Left ventricle myocardium inferior (tissue), 1 donor: ENCODE data around the gene SIT1. TPM values are rescaled to one million over a fixed set of nuclear protein-coding genes. Genes with fewer than 3 reads are reported as not detected.
A peak's percentile ranks its signal among the peaks of the same experiment; 100 is the strongest.

ENCODE experiments used
- DNase-seq: peaks from one replicate; pipeline ENCODE4 v3.0.0-alpha.2; 2020
- H3K27ac ChIP-seq: fragments of 200-600 bp; replicated peaks from 2 replicates; pipeline ENCODE4 v1.8.0; 2021
- H3K27me3 ChIP-seq: fragments of 200-600 bp; 2 replicates; pipeline ENCODE4 v1.8.0; 2021; ENCODE audit warnings: low read depth
- H3K36me3 ChIP-seq: fragments of 200-600 bp; 2 replicates; pipeline ENCODE4 v1.8.0; 2021
- H3K4me1 ChIP-seq: fragments of 200-600 bp; 2 replicates; pipeline ENCODE4 v1.8.0; 2021
- H3K4me3 ChIP-seq: fragments of 200-600 bp; 2 replicates; pipeline ENCODE4 v1.8.0; 2021; ENCODE audit warnings: mild to moderate bottlenecking, moderate library complexity
- H3K9me3 ChIP-seq: fragments of 200-600 bp; replicated peaks from 2 replicates; pipeline ENCODE4 v1.8.0; 2021
- intact Hi-C: fragments of 100-400 bp; cut with micrococcal nuclease; formaldehyde crosslinking; loops from one replicate; pipeline ENCODE4 v1.11.0; 2022
- total RNA-seq: library from RNA; stranded (reverse); fragmentation: NEBNext Ultra II Directional; extraction: Animal tissue kit (Norgen Biotek cat#: 25700); gene quantifications from one replicate; pipeline ENCODE4 v1.2.1, GENCODE V29; 2021
- TF ChIP-seq, protein P1 (sequence below): fragments of 200-600 bp; IDR thresholded peaks from 2 replicates; pipeline ENCODE4 v1.8.0; 2021; ENCODE audit warnings: antibody characterized with exemption, mild to moderate bottlenecking, borderline replicate concordance
- donor health status: DM: no; HTN: yes; CAD: no; lungs with severe emphysema.

SIT1 gene
- total RNA-seq, 1 donor from 2014 or later = not detected

DNA sequence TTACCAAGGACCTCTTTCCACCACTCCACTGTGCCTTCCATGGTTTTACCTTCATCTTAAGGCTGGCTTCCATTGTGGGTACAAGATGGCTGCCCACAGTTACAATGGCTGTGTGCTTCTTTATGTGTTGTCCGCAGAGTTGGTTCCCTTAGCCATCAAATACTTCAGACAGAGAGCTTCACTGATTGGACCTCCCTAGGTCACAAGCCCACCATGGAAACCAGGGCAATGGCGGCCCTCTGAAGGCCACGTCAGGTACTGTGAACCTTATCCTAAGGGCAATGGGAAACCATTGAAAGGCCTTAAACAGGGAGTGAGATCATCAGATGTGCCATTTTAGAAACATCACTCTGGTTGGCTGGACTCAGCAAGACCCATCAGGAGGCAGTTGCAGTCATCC, 17.2 kb upstream of the SIT1 start:
- intact Hi-C loops = no loop called here
- H3K27ac ChIP-seq = no peak overlapping the region
- no peak overlapping the region for H3K4me3 ChIP-seq
- no peaks in the 10 kb centered on the region for H3K36me3 ChIP-seq
- no peaks in the 10 kb centered on the region for H3K9me3 ChIP-seq
- DNase-seq = no peak
- peaks cover 20% of the 10 kb centered on the region for H3K4me1 ChIP-seq
- TF ChIP-seq, protein P1, sequence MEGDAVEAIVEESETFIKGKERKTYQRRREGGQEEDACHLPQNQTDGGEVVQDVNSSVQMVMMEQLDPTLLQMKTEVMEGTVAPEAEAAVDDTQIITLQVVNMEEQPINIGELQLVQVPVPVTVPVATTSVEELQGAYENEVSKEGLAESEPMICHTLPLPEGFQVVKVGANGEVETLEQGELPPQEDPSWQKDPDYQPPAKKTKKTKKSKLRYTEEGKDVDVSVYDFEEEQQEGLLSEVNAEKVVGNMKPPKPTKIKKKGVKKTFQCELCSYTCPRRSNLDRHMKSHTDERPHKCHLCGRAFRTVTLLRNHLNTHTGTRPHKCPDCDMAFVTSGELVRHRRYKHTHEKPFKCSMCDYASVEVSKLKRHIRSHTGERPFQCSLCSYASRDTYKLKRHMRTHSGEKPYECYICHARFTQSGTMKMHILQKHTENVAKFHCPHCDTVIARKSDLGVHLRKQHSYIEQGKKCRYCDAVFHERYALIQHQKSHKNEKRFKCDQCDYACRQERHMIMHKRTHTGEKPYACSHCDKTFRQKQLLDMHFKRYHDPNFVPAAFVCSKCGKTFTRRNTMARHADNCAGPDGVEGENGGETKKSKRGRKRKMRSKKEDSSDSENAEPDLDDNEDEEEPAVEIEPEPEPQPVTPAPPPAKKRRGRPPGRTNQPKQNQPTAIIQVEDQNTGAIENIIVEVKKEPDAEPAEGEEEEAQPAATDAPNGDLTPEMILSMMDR = no peak
- no peaks in the 10 kb centered on the region for H3K27me3 ChIP-seq

DNA sequence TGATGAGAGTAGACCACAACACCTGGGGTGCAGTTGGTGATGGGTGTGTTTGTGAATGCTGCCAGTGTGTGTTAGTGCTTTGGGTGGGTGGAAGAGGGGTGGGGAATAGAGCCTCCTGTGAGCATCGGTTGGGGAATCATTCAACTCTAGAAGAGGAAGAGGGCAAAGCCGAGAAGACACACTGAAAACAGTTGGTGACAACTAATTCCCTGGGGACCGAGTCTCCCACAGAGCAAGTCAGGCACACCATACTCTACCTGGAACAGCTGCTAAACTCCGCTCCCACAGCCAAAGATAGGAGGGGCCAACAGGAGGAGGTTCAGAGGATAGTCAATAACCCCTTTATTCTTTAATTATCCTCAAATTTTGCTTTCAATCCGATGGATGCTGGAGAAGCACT, 15.8 kb upstream of the SIT1 start:
- DNase-seq = no peak
- H3K27ac ChIP-seq = no peak overlapping the region
- intact Hi-C loops = no loop called here

DNA sequence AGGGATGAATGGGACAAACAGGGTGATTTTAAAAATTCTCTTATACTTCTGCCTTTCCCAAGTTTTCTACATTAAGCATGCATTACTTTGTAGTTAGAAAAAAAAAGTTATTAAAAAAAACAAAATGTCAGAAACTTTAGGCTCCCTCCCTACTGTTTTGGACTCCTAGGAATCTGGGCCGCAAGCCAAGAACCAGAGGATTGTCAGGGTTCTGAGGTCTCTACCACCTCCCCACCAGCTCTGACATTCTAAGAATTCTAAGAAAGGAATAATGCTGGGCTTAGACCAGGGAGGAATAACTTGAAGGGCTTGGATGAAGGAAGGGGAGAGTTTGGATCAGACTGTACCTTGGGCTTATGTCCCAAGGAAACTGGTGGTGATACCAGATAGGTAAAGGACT, 15.3 kb upstream of the SIT1 start:
- Histone ChIP-seq H3K9me3 (no peaks in the 10 kb centered on the region), H3K4me1 (peaks cover 28% of the 10 kb centered on the region), H3K4me3 (no peak overlapping the region), H3K27ac (no peak overlapping the region), H3K36me3 (peaks cover 4% of the 10 kb centered on the region), H3K27me3 (no peaks in the 10 kb centered on the region)
- TF ChIP-seq, protein P1 = no peak
- DNase-seq = no peak
- intact Hi-C loops = no loop called here

More for the DNA sequence above, 15.8 kb upstream of the SIT1 start:
- H3K9me3 ChIP-seq = no peaks in the 10 kb centered on the region
- TF ChIP-seq, protein P1 = no peak
- H3K36me3 ChIP-seq = no peaks in the 10 kb centered on the region
- no peak overlapping the region for H3K4me3 ChIP-seq
- peaks cover 23% of the 10 kb centered on the region for H3K4me1 ChIP-seq
- no peaks in the 10 kb centered on the region for H3K27me3 ChIP-seq

DNA sequence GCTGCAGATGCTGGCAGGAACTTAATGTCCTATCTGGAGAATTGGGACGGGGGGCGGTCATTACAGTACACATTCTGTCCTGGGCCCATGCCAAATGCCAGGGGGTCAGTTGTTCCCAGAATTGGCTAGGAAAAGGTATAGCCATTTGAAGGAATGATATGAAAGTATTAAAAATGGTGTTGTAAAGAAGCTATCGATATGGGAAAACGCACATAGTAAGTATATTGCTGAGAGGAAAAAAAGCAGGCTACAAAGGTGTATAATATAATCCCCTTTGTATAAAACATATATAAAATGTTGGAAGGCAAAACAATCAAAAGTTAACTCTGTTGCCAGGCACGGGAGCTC, 14.7 kb upstream of the SIT1 start:
- H3K36me3 ChIP-seq = peaks cover 9% of the 10 kb centered on the region
- H3K4me3 ChIP-seq = peak overlapping the region; percentile 69
- H3K9me3 ChIP-seq = no peaks in the 10 kb centered on the region
- TF ChIP-seq, protein P1 = no peak
- H3K27ac ChIP-seq = peak overlapping the region; percentile 67
- H3K4me1 ChIP-seq = peaks cover 34% of the 10 kb centered on the region
- DNase-seq = no peak
- intact Hi-C loops = no loop called here
- no peaks in the 10 kb centered on the region for H3K27me3 ChIP-seq

DNA sequence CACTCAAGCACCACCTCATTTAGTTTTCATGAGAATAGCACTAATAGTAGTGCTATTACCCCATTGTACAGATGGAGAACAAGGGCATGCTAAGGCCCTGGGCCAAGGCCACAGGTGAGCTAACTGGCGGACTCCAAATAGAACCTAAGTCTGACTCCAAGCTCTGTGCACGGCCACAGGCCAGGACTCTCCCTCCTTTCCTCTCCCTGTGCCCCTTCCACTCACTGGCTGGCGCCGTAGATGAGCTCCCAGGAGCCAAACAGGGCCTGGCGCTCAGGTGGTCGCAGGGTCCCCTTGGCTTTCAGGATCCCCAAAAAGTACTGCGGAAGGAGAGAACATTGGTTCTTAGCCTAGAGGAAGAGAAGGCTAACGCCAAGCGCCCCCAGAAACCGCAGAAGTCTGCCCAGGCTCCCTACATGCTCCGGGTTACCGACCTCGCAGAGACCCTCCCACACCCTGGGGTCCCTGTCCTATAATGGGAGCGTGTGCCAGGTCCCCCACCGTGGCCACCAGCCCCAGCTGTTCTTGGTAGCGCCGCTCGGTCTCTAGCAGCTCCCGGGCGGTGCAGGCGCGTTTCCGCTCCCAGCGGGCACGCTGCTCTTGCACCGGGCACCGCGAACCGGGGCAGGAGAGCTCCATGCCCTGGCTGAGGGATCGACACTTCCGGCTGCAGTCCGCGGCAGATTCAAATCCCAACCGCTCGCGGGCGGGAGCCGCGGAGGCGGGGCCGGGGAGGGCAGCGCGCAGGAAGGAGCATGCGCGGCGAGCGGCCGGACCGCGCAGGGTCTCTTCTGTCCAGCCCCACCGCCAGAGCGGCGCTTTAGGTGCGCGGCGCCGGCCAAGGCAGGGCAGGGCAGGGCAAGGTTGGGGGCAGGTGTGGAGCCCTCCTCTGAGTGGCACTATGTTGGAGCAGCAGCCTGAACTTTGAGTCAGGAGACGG, 14.1 kb upstream of the SIT1 start, which contains the start of gene ARHGEF39:
ARHGEF39 (minus strand) TSS at position 665 of the 940 bp plus-strand sequence; CDS start at position 639, 26 bp downstream.
- peak; percentile 80 for DNase-seq
- peak within 1 kb of the TSS; percentile 67 for H3K27ac ChIP-seq
- H3K9me3 ChIP-seq = no peaks in the 10 kb centered on the region
- H3K4me3 ChIP-seq = peak within 1 kb of the TSS; percentile 69
- H3K36me3 ChIP-seq = peaks cover 12% of the 10 kb centered on the region
- intact Hi-C loops = no loop called here
- H3K27me3 ChIP-seq = no peaks in the 10 kb centered on the region
- peaks cover 40% of the 10 kb centered on the region for H3K4me1 ChIP-seq
- TF ChIP-seq, protein P1 = peak; percentile 34
